Glutamatergic neuron (in vitro differentiated cells): ENCODE data around the gene TLR9. TPM values are rescaled to one million over a fixed set of nuclear protein-coding genes. Genes with fewer than 3 reads are reported as not detected.

Experiments
- DNase-seq: peaks from one replicate; pipeline ENCODE4 v3.0.0; 2022
- H3K27ac Mint-ChIP-seq: one replicate; pipeline ENCODE4 v1.8.0; 2020; ENCODE audit warnings: mild to moderate bottlenecking, mixed read lengths, inconsistent platforms; ENCODE audit not compliant: unreplicated experiment
- H3K27me3 Mint-ChIP-seq: one replicate; pipeline ENCODE4 v1.8.0; 2020; ENCODE audit warnings: mild to moderate bottlenecking, moderate library complexity, mixed read lengths, inconsistent platforms; ENCODE audit not compliant: unreplicated experiment
- H3K36me3 Mint-ChIP-seq: one replicate; pipeline ENCODE4 v1.8.0; 2020; ENCODE audit warnings: mild to moderate bottlenecking, mixed read lengths, inconsistent platforms; ENCODE audit not compliant: unreplicated experiment
- H3K4me1 Mint-ChIP-seq: one replicate; pipeline ENCODE4 v1.8.0; 2020; ENCODE audit warnings: mild to moderate bottlenecking, low read depth, mixed read lengths, inconsistent platforms; ENCODE audit not compliant: unreplicated experiment
- H3K4me3 Mint-ChIP-seq: one replicate; pipeline ENCODE4 v1.8.0; 2020; ENCODE audit warnings: mild to moderate bottlenecking, mixed read lengths, inconsistent platforms; ENCODE audit not compliant: unreplicated experiment
- H3K9me3 Mint-ChIP-seq: one replicate; pipeline ENCODE4 v1.8.0; 2020; ENCODE audit warnings: mild to moderate bottlenecking, moderate library complexity, mixed read lengths, inconsistent platforms; ENCODE audit not compliant: unreplicated experiment
- CTCF ChIP-seq: fragments of 200-600 bp; sonication (generic); IDR thresholded peaks from one replicate; pipeline ENCODE4 v1.5.0; 2021; ENCODE audit not compliant: partially characterized antibody, unreplicated experiment
- total RNA-seq: library from RNA; stranded (reverse); fragmentation: NEBNext Ultra II Directional; extraction: Animal tissue kit (Norgen Biotek cat#: 25700); gene quantifications from one replicate; pipeline ENCODE4 v1.2.1, GENCODE V29; 2021; ENCODE audit not compliant: unreplicated experiment

TLR9 gene
- total RNA-seq, 1 donor from 2014 or later: 0.37 TPM

GRCh38 chr3:52269776-52270175, 44.3 kb upstream of the TLR9 start:
- Mint-ChIP-seq H3K9me3 (peaks cover 2% of the 10 kb centered on the region), H3K36me3 (no peaks in the 10 kb centered on the region), H3K27ac (no peak overlapping the region), H3K4me1 (no peaks in the 10 kb centered on the region), H3K4me3 (no peak overlapping the region), H3K27me3 (no peaks in the 10 kb centered on the region)
- no peak for DNase-seq
- no peak for TF ChIP-seq CTCF

DNA sequence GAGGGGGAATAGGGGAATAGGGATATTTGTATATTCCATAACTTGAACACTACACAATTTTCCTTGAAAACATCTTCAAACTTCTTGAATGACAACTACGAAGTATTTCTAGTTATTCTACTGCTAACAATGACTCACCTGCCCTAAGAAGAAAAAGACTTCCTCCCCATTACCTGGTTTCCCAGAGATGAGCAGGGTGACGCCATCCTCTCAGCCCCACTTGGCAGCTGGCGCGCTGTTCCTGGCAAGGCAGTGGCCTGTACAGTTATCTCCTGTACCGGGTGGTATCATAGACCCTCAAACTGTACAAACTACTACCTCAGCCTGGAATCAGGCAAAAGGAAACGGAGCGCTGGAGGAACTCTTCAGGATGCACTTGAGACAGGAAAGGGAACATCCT, 42.6 kb upstream of the TLR9 start:
- no peaks in the 10 kb centered on the region for H3K27me3 Mint-ChIP-seq
- peaks cover 1% of the 10 kb centered on the region for H3K4me1 Mint-ChIP-seq
- no peaks in the 10 kb centered on the region for H3K36me3 Mint-ChIP-seq
- H3K9me3 Mint-ChIP-seq: peaks cover 2% of the 10 kb centered on the region
- H3K4me3 Mint-ChIP-seq: no peak overlapping the region
- no peak for TF ChIP-seq CTCF
- no peak for DNase-seq
- no peak overlapping the region for H3K27ac Mint-ChIP-seq

DNA sequence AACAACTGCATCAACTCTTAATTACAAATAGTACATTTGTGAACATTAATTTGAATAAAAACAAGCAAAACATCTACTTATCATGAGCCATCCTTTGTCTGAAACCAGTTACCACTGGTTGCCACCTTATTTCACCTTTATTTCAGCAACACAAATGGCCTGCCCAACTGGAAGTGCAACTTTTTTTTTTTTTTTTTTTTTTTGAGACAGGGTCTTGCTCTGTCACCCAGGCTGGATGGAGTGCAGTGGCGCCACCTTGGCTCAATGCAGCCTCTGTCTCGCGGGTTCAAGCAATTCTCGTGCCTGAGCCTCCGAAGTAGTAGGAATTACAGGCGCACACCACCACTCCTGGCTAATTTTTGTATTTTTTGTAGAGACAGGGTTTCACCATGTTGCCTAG, 39.9 kb upstream of the TLR9 start:
- no peak overlapping the region for H3K4me3 Mint-ChIP-seq
- no peaks in the 10 kb centered on the region for H3K27me3 Mint-ChIP-seq
- DNase-seq: no peak
- no peaks in the 10 kb centered on the region for H3K36me3 Mint-ChIP-seq
- peaks cover 2% of the 10 kb centered on the region for H3K9me3 Mint-ChIP-seq
- H3K27ac Mint-ChIP-seq: no peak overlapping the region
- no peak for TF ChIP-seq CTCF
- peaks cover 1% of the 10 kb centered on the region for H3K4me1 Mint-ChIP-seq

GRCh38 chr3:52262447-52262846, 37.0 kb upstream of the TLR9 start:
- Mint-ChIP-seq H3K27ac (no peak overlapping the region), H3K4me1 (peaks cover 1% of the 10 kb centered on the region), H3K9me3 (peaks cover 2% of the 10 kb centered on the region), H3K36me3 (no peaks in the 10 kb centered on the region), H3K27me3 (no peaks in the 10 kb centered on the region), H3K4me3 (no peak overlapping the region)
- no peak for DNase-seq
- TF ChIP-seq CTCF: no peak

- H3K4me3 Mint-ChIP-seq: no peak overlapping the region
- no peaks in the 10 kb centered on the region for H3K36me3 Mint-ChIP-seq
- DNase-seq: no peak
- H3K27me3 Mint-ChIP-seq: no peaks in the 10 kb centered on the region
- TF ChIP-seq CTCF: no peak
- peaks cover 4% of the 10 kb centered on the region for H3K9me3 Mint-ChIP-seq
- peaks cover 1% of the 10 kb centered on the region for H3K4me1 Mint-ChIP-seq
- H3K27ac Mint-ChIP-seq: no peak overlapping the region
These were observed 34.0 kb upstream of the TLR9 start for GRCh38 chr3:52259448-52259847.
